Embryonic facial prominence (tissue), 1 donor: ENCODE data around the gene ESYT2.
"Not testable (repeated sequence)": the region's sequence is repeated elsewhere in the genome, so short reads cannot be mapped to it uniquely, and the experiment has no call there.

ENCODE experiments used
- DNase-seq: peaks from one replicate; pipeline ENCODE4 v3.0.0-alpha.2; 2016; ENCODE audit errors: extremely low spot score

The ESYT2 gene

DNA sequence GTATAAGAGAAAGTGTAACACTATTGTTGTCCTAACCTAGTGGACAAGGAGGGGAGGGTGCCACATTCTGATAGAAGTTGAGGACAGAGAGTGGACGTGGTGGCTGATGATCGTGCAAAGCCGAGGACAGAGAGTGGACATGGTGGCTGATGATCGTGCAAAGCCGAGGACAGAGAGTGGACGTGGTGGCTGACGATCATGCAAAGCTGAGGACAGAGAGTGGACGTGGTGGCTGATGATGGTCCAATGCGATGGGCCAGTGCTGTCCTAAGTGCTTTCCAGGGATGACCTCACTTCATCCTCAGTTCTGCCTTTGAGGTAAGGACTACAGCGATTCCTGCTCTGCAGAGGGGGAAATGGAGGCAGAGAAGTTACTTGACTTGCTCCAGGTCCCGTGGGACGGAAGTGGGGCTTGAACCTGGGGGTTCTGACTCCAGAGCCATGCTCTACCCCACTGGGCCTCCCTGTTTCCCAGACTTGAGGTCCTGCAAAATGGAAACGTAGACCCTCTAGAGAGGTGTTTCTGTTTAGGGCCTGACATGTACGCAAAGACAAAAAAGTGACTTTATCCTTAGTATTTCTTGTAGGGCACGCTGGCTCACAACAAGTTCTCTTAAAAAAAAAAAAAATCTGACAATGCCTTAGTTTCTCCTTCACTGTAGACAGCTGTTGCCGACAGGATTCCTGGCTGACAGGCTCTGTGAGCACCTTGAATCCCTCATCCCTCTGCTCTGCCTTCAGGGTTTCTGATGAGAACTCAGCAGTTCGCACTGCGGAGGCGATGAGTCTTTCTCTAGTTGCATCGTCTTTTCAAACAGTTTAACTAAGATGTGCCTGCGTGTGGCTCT, 104.4 kb downstream of the ESYT2 start:
- DNase-seq, result no peak

DNA sequence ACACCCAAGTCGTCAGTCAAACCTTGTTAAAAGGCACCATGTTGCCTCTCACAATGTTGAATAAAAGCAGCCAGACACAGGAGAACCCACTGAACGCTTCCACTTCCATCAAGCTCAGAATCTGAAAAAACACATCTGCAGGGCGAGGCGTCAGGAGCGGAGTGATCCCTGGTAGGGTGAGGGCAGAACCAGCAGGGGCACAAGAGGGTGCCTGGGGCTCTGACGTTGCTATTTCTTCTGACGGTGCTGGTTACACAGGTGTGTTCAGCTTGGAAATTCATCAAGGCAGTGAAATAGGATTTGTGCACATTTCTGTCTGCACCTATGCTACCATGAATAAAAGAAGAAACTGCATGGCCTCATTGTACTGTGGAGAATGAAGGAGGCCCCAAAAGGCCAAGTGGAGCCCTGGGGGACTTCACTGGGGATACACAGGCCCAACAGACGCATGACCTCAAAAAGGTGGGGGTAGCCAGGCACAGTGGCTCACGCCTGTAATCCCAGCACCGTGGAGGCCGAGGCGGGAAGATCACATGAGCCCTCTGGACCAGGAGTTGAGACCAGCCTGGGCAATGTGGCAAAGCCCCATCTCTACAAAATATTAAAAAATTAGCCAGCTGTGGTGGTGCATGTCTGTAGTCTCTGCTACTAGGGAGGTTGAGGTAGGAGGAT, 105.5 kb downstream of the ESYT2 start:
- no peak for DNase-seq

DNA sequence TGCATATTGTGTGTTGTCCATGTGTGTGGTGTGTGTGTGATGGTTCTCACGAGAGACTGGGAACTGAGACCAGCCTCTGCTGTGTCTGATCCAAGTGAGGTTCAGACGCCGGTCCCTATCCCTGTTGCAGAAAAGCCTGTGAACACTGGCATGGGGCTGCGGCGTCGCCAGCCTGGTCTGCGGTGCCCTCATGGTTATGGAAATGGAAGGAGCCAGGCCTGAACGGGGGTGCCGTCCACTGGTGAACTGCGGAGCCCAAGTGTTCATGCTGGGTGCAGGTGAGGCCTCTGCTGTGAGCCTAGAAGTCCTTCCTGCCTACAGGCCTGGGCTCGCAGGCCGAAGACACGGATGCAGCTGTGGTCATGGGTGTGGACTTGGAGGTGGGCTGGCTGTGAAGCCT, 106.0 kb downstream of the ESYT2 start:
- no peak for DNase-seq

DNA sequence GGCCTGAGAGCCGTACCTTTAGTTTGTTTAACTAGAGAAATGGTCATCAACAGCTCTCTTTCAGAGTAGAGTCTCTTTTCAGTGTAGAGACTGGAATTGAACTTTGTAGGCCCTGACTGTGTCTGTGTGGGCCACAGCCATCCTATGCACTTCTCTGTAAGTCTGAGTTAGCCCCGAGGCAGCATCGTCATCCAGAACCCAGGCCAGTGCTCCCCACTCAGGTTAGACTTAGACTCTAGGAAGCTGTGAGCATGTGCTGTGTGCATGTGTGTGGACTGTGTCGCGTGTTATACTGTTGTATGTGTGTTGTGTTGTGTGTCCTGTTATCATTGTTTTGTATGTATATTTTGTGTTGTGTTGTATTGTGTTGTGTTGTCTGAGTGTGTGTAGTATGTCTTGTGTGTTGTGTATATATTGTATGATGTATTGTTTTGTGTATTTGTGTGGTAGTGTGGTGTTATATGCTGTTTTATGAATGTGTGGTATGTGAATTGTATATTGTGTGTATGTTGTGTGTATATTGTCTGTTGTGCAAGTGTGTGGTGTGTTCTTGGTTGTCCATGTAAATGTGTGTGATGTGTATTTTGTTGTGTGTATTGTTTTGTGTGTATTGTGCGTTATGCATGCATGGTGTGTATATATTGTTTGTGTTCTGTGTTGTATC, 106.6 kb downstream of the ESYT2 start:
- DNase-seq, result no peak

DNA sequence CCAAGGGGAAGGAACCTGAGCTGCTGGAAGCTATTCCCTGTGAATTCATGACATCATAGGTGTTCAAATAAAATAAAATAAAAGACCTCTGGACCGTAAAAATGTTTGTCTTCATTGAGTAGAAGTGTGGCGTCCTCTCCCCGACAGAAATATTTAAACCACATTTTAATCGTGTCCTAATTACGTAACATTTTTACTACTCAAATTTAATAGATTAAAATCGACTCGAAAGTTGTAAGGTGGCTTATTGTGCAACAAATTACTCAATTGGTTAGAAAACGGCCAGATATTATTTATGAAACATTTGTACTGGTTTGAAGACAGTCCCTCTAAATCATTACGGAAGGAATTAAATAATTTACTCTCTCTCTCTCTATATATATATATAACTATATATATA, 109.2 kb downstream of the ESYT2 start:
- DNase-seq, result no peak

DNA sequence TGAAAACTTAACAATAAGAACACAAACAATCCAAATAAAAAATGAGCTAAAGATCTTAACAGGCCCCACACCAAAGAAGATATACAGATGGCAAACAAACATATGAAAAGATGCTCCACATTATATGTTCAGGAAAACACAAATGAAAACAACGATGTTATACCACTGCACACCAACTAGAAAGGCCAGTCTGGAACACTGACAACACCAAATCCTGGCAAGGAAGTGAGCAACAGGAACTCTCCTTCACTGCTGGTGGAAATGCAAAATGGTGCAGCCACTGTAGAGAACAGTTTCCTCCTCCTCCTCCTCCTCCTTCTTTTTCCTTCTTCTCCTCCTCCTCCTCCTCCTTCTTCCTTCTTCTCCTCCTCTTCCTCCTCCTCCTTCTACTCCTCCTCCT, 112.5 kb downstream of the ESYT2 start:
- DNase-seq, result no peak

DNA sequence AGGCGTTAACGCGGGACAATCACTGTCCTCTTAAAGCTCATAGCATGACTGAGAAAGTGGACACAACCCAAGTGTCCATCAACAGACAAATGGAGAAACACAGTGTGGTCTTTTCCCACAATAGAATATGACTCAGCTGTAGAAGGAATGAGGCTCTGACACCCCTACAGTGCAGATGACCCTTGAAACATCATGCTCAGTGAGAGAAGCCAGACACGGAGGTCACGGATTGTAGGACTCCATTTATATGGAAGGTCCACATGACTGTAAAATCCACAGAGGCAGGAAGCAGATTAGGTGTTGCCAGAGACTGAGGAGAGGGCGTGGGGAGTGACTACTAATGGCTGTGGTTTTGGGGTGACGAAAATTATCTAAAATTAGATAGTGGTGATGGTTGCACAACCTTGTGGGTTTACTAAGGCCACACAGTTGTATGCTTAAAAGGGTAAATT, 118.6 kb downstream of the ESYT2 start:
- DNase-seq, result no peak

DNA sequence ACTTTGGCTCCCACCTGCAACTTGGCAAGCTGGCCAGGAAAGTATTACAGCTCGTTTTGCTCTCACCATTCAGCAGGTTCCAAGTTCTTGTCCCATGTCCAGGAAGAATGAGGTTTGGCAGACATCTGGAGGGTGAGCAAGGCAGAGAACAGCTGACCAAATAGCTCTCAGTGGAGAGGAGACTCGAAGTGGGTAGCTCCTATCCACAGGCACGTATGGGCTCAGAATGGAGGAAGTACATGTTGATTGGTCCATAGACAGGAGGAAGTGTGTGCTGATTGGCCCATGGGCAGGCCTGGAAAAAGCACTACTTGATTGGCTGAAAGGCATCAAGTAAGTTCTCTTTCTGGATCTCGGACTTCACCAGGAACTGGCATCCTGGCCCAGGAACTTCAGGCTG, 121.7 kb downstream of the ESYT2 start:
- DNase-seq, result no peak

DNA sequence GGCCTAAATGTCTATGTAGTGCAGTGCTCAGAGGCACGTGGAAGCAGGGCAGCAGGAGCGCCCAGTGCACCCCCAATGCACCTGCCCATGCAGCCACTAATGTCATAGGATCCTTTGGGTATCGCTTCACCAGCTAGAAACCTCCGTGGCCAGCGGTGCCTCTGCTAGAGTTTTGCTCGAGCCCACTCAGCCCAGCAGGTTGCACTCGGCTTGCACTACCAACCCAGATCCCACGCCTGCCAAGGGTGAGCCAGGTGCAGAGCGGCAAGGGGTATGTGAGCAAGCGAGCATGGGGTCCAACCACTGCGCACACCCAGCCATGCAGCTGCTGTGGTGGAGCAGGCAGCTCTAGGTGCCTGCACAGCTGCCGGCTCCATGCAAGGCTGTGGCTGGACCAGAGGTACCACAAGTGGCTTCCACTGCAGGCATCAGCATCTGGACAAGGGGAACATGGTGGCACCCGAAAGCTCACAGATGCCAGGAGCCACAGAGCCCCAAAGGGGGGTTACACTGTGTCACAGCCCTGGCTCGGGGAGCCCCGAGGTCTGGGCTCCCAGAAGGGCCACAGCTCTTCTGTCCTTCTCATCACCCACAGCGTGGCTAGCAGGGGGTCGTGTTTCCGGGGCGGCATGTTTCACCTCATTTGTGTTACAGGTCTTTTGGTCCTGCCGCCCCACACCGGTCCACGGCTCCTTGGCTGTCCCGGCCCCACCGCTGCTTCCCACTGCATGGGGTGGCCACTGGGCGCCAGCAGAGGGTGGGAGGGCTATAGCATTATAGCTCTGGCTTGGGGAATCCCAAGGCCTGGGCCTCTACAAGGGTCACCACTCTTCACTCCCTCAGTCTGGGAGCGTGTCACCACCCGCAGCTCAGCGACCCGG, 122.4 kb downstream of the ESYT2 start:
- DNase-seq, result no peak

DNA sequence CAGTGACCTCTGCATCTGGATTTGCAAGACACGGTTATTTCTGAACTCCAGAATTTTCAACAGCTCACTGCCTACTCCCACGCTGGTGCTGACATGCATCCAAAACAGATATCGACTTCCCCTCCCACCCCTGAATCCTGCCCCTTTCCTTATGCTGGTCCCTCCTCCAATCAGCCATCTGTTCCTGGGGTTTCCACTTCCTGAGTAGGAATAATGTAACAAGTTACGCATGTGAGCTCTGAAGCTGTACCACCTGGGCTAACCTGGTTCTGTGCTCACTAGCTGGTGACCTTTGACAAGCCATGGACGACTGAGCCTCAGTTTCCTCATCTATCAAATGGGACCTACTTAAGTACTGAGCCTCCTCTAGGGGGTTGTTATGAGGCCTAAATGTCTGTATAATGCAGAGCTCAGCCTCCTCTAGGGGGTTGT, 123.0 kb downstream of the ESYT2 start:
- no peak for DNase-seq

DNA sequence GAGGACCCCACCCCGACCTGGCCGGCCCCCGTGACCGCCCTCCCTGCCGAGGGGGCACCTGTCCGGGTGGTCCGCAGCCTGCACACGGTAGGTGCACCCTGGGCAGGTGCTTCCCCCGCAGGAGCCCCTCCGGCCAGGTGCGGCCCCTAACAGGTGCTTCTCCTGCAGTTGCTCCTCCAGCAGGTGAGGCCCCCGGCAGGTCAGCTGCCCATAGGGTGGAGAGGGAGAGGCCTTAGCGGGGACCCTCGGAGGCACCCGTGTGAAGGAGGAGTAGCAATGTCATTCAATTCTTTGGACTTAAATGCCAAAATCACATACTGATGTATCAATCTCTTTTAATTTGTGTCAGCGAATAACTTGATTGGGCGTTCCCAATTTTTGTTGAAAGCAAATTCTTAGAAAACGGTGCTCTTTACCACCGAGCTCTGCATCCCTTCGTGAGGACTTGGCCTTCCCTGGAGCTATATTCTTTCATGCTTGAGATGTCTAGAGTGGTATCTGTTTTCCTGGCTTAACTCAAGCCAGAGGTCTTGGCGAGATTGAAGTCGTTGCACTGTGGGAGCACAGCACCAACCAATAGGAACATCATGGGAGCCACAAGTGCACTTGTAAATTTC, 124.0 kb downstream of the ESYT2 start:
- DNase-seq, result no peak

DNA sequence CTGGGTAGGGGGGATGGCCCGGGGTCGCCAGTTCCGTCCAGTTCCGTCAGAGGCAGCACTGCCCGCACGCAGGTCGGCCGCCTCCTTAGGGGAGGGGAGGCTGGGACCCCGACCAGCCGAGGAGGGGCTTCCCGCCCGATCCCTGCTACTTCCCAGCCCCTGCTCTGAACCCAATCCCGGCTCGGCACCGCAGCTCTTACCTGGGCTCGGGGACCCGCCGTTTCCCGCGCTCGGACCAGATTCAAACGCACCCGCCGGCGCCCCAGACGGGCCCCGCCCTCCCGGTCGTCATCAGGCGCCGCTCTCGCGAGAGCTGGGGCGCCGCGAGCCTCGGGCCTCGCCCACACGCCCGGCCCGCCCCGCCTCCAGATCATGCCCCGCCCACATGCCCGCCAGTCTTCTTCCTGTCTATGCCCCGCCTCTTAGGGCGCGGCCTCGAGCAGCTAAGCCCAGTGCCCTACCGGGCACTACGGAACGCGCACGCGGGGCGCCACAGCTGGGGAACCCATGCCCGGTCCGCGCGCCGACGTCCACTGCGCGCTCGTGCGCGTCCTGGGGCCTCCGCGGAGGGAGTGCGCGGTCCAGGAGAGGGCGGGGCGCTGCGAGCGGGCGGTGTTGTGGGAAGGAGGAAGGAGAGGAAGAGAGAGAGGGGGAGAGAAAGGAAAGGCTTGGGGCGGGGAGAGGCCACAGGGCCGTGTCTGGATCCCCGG, 124.6 kb downstream of the ESYT2 start, which contains the start of gene NCAPG2:
Gene NCAPG2 (minus strand): TSS at position 281 of the 710 bp plus-strand sequence. CDS start 2,905 bp downstream, outside the sequence.
- DNase-seq, result peak; percentile 95

DNA sequence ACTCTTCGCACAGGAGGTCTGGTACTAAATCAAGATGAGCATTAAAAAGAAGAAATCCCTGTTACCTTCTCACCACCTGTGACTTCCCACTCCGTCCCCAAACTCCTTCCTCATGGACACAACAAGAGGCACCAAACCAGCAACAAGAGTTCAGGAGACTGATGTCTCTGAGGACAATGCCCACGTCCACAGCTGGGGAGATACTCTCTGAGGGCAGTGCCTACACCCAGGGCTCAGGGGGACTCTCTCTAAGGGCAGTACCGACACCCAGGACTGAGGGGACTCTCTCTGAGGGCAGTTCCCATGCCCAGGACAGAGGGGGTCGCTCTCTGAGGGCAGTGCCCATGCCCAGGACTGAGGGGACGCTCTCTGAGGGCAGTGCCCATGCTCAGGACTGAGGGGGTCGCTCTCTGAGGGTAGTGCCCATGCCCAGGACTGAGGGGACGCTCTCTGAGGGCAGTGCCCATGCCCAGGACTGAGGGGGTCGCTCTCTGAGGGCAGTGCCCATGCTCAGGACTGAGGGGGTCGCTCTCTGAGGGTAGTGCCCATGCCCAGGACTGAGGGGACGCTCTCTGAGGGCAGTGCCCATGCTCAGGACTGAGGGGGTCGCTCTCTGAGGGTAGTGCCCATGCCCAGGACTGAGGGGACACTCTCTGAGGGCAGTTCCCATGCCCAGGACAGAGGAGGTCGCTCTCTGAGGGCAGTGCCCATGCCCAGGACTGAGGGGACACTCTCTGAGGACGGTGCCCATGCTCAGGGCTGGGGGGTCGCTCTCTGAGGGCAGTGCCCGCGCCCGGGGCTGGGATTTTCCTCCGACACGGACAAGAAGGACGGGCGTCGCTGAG, 125.4 kb downstream of the ESYT2 start:
- DNase-seq, result not testable (repeated sequence)

DNA sequence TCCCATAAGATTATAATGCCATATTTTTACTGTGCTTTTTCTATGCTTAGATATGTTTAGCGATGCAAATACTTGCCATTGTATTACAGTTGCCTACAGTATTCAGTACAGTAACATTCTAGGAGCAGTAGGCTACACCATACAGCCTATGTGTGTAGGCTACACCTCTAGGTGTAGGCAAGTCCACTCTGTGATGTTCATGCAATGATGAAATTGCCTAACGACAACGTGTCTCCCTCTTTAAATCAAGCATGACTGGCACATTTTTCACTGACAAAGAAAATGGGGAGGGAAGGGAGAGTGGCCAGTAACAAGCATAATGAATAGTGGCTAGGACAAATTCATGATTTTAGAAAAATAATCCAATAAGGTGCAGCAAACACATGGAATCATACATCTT, 126.4 kb downstream of the ESYT2 start:
- DNase-seq, result no peak

DNA sequence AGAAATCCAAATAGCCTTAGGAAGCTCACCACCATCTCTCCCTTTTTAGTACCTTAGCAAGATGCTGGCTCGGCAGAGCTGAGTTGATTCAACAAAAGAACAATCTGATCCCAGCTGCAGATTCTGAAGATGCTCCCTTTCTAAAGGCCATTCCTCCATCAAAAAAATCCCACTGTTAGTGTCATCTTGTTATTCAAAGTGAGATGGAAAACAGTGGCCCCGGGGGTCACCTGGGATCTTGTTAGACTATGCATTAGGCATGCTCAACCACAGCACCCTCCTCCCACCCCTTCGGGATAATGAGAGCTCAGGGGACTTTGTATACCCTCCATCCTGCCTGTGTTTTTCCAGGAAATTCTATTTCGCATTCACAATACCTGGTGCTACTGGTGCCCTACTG, 127.1 kb downstream of the ESYT2 start:
- no peak for DNase-seq

DNA sequence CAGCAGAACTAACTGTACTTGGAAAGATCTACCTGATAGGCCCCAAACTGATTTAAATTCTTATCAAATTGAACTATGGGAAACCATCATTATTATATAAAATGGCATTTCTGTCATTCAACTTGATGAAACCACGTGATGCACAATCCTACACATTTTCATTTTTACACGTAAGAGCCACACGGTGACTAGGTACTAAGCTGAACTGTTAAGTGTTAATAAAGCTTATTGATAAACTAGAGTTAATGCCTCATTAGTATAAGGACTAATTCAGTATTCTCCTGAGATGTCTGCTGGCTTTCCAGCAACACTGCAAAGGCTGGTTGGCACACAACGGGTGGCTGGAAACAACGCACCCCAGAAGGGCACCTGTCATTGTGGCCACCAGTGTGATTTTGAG, 129.3 kb downstream of the ESYT2 start:
- DNase-seq, result no peak

DNA sequence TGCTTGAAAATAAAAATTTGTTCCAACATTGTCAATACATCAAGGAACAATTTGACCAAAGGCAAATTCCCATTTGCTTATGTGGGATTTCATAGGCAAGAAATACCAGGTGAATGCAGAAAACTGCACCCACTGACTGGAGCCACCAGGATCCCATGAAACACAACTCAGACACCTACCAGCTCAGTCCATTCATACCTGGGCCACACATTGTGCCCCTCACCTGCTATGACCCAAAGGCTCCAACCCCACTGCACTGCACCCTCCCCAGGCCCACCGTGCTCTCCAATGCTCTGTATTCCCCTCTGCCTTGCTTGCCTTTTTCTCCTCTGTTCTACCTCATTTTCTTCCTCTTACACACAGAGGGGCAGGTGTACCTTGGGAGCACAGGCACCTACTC, 130.0 kb downstream of the ESYT2 start:
- no peak for DNase-seq

DNA sequence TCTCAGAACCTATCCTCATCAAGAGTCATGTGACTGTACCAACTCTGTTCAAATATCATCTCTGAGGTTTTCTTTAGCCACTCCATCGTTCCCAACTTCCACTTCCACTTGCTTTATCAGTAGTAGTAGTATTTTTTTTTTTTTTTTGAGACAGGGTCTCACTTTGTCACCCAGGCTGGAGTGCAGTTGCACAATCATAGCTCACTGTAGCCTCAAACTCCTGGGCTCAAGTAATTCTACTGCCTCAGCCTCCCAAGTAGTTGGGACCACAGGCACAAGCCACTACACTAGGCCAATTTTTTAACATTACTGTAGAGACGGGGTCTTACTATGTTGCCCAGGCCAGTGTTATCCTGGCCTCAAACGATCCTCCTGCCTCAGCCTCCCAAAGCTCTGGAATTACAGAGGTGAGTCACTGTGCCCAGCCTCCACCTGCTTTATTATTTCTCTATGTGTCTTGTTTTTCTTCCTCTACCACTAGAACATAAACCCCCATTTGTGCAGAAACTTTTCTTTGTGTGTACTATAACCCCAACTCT, 130.6 kb downstream of the ESYT2 start:
- no peak for DNase-seq

DNA sequence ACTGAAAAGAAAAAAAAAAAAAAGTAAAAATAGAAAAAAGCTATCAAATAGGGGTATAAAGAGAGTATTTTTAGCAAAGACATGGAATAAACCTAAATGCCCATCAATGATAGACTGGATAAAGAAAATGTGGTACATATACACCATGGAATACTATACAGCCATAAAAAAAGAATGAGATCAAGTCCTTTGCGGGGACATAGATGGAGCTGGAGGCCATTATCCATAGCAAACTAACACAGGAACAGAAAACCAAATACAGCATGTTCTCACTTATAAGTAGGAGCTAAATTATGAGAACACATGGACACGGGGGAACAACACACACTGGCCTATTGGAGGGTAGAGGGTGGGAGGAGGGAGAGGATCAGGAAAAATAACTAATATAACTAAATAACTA, 131.7 kb downstream of the ESYT2 start:
- DNase-seq, result not testable (repeated sequence)
